Measurements from ENCODE around the gene ZBTB38.

- TF ChIP-seq, protein P1, sequence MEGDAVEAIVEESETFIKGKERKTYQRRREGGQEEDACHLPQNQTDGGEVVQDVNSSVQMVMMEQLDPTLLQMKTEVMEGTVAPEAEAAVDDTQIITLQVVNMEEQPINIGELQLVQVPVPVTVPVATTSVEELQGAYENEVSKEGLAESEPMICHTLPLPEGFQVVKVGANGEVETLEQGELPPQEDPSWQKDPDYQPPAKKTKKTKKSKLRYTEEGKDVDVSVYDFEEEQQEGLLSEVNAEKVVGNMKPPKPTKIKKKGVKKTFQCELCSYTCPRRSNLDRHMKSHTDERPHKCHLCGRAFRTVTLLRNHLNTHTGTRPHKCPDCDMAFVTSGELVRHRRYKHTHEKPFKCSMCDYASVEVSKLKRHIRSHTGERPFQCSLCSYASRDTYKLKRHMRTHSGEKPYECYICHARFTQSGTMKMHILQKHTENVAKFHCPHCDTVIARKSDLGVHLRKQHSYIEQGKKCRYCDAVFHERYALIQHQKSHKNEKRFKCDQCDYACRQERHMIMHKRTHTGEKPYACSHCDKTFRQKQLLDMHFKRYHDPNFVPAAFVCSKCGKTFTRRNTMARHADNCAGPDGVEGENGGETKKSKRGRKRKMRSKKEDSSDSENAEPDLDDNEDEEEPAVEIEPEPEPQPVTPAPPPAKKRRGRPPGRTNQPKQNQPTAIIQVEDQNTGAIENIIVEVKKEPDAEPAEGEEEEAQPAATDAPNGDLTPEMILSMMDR (IDR thresholded peaks at IDR 0.05) = no peak
- no peak for TF ChIP-seq POLR2AphosphoS5 (IDR thresholded peaks at IDR 0.05)
Measured at GRCh38 chr3:141414800-141415462, 46.6 kb downstream of the ZBTB38 start.
